G401 (cell line): ENCODE measurements around the gene HPSE2. TPM values are rescaled to one million over a fixed set of nuclear protein-coding genes. Genes with fewer than 3 reads are reported as not detected.
"Not testable (repeated sequence)": the region's sequence is repeated elsewhere in the genome, so short reads cannot be mapped to it uniquely, and the experiment has no call there.

Experiments
- DNase-seq: peaks from one replicate; pipeline ENCODE4 v3.0.0-alpha.2; 2015; ENCODE audit warnings: low spot score
- in situ Hi-C: cut with HindIII; loops from 2 replicates; pipeline ENCODE4 v1.10.0; 2016; ENCODE audit warnings: low sequenced_read_pairs, mixed read lengths
- total RNA-seq: library from RNA; depleted of rRNA; stranded (reverse); fragments of >200 nt; shearing (Covaris generic); gene quantifications from 2 replicates; pipeline ENCODE4 v1.2.3, GENCODE V29; 2014

The HPSE2 gene
- total RNA-seq, 1 experiment from 2014 or later: 0.61 TPM

- in situ Hi-C loops, DNase-seq: not testable (repeated sequence)
Measured at GRCh38 chr10:98502535-98502934, 733.1 kb downstream of the HPSE2 start.

- no peak for DNase-seq
- in situ Hi-C loops: no loop called here
Measured at GRCh38 chr10:98492763-98493162, 742.9 kb downstream of the HPSE2 start.

- in situ Hi-C loops: no loop called here
- DNase-seq: no peak
Measured at GRCh38 chr10:98489561-98490481, 745.8 kb downstream of the HPSE2 start.

GRCh38 chr10:98488669-98489430 is 746.8 kb downstream of the HPSE2 start:
- in situ Hi-C loops: no loop called here
- no peak for DNase-seq

- in situ Hi-C loops: no loop called here
- DNase-seq: no peak
Measured at GRCh38 chr10:98487649-98488048, 748.0 kb downstream of the HPSE2 start.

- in situ Hi-C loops: no loop called here
- no peak for DNase-seq
Measured at GRCh38 chr10:98486421-98486820, 749.2 kb downstream of the HPSE2 start.

- in situ Hi-C loops: no loop called here
- DNase-seq: no peak
Measured at GRCh38 chr10:98485959-98486358, 749.7 kb downstream of the HPSE2 start.

GRCh38 chr10:98483658-98484057 is 752.0 kb downstream of the HPSE2 start:
- in situ Hi-C loops: no loop called here
- DNase-seq: no peak

GRCh38 chr10:98482096-98482495 is 753.6 kb downstream of the HPSE2 start:
- in situ Hi-C loops: no loop called here

GRCh38 chr10:98481404-98481945 is 754.2 kb downstream of the HPSE2 start:
- no peak for DNase-seq
- in situ Hi-C loops: no loop called here

More at GRCh38 chr10:98482096-98482495, 753.6 kb downstream of the HPSE2 start:
- no peak for DNase-seq

- DNase-seq: no peak
- in situ Hi-C loops: no loop called here
Measured at GRCh38 chr10:98478430-98479222, 757.0 kb downstream of the HPSE2 start.

GRCh38 chr10:98477861-98478260 is 757.8 kb downstream of the HPSE2 start:
- no peak for DNase-seq
- in situ Hi-C loops: no loop called here

- in situ Hi-C loops: no loop called here
- no peak for DNase-seq
Measured at GRCh38 chr10:98474628-98475027, 761.0 kb downstream of the HPSE2 start.

GRCh38 chr10:98472196-98472595 is 763.5 kb downstream of the HPSE2 start:
- no peak for DNase-seq
- in situ Hi-C loops: no loop called here

- in situ Hi-C loops: no loop called here
- no peak for DNase-seq
Measured at GRCh38 chr10:98470850-98471249, 764.8 kb downstream of the HPSE2 start.

GRCh38 chr10:98469001-98469931 is 766.4 kb downstream of the HPSE2 start:
- in situ Hi-C loops: no loop called here
- no peak for DNase-seq

- in situ Hi-C loops: no loop called here
- peak; percentile 86 for DNase-seq
Measured at GRCh38 chr10:98467506-98468318, 767.9 kb downstream of the HPSE2 start.
